ENCODE data around the gene SPRYD7. TPM values are rescaled to one million over a fixed set of nuclear protein-coding genes. Genes with fewer than 3 reads are reported as not detected.
"Not testable (repeated sequence)": the region's sequence is repeated elsewhere in the genome, so short reads cannot be mapped to it uniquely, and the experiment has no call there.

The SPRYD7 gene
- total RNA-seq, 1 donor from 2014 or later: 2.7 TPM

GRCh38 chr13:49935171-49936074 is 717 bp downstream of the SPRYD7 start:
- intact Hi-C loops (cut with micrococcal nuclease): loop anchor here (1.0 to 10.0 kb wide), 23 partner anchors 41 to 1935 kb away; partner anchors contain the start of genes CAB39L, CDADC1, EBPL and FNDC3A

- intact Hi-C loops (cut with micrococcal nuclease): loop anchor here (10.0 kb wide), 1 partner anchor 689 kb away; the partner anchor contains the start of gene CDADC1
Measured at GRCh38 chr13:49933511-49933910, 2.6 kb downstream of the SPRYD7 start.

GRCh38 chr13:49932868-49933267 is 3.3 kb downstream of the SPRYD7 start:
- intact Hi-C loops (cut with micrococcal nuclease): loop anchor here (10.0 kb wide), 1 partner anchor 688 kb away; the partner anchor contains the start of gene CDADC1

- intact Hi-C loops (cut with micrococcal nuclease): loop anchor here (10.0 kb wide), 1 partner anchor 687 kb away; the partner anchor contains the start of gene CDADC1
Measured at GRCh38 chr13:49932066-49932465, 4.1 kb downstream of the SPRYD7 start.

GRCh38 chr13:49927755-49928154 is 8.4 kb downstream of the SPRYD7 start:
- intact Hi-C loops (cut with micrococcal nuclease): no loop called here

- intact Hi-C loops (cut with micrococcal nuclease): no loop called here
Measured at GRCh38 chr13:49925881-49926418, 10.2 kb downstream of the SPRYD7 start.

- intact Hi-C loops (cut with micrococcal nuclease): no loop called here
Measured at GRCh38 chr13:49922301-49922700, 13.8 kb downstream of the SPRYD7 start.

- intact Hi-C loops (cut with micrococcal nuclease): not testable (repeated sequence)
Measured at GRCh38 chr13:49920969-49921368, 15.2 kb downstream of the SPRYD7 start.

- intact Hi-C loops (cut with micrococcal nuclease): not testable (repeated sequence)
Measured at GRCh38 chr13:49918106-49918505, 18.0 kb downstream of the SPRYD7 start.

GRCh38 chr13:49914947-49915346 is 21.2 kb downstream of the SPRYD7 start:
- intact Hi-C loops (cut with micrococcal nuclease): no loop called here

GRCh38 chr13:49908637-49909036 is 27.5 kb downstream of the SPRYD7 start:
- intact Hi-C loops (cut with micrococcal nuclease): no loop called here

- intact Hi-C loops (cut with micrococcal nuclease): no loop called here
Measured at GRCh38 chr13:49904729-49905456, 31.2 kb downstream of the SPRYD7 start.

GRCh38 chr13:49898792-49899191 is 37.3 kb downstream of the SPRYD7 start:
- intact Hi-C loops (cut with micrococcal nuclease): no loop called here

GRCh38 chr13:49897713-49898112 is 38.4 kb downstream of the SPRYD7 start:
- intact Hi-C loops (cut with micrococcal nuclease): no loop called here

GRCh38 chr13:49895826-49896225 is 40.3 kb downstream of the SPRYD7 start:
- intact Hi-C loops (cut with micrococcal nuclease): no loop called here

- intact Hi-C loops (cut with micrococcal nuclease): no loop called here
Measured at GRCh38 chr13:49893591-49893990, 42.5 kb downstream of the SPRYD7 start.

GRCh38 chr13:49890376-49890775 is 45.8 kb downstream of the SPRYD7 start:
- intact Hi-C loops (cut with micrococcal nuclease): no loop called here

- intact Hi-C loops (cut with micrococcal nuclease): no loop called here
Measured at GRCh38 chr13:49878682-49879081, 57.5 kb downstream of the SPRYD7 start.

GRCh38 chr13:49877629-49878218 is 58.4 kb downstream of the SPRYD7 start:
- intact Hi-C loops (cut with micrococcal nuclease): no loop called here

- intact Hi-C loops (cut with micrococcal nuclease): no loop called here
Measured at GRCh38 chr13:49874430-49874829, 61.7 kb downstream of the SPRYD7 start.

- intact Hi-C loops (cut with micrococcal nuclease): no loop called here
Measured at GRCh38 chr13:49869519-49869918, 66.6 kb downstream of the SPRYD7 start.
